Fibroblast of mammary gland (primary cell): ENCODE measurements around the gene HPSE.

Experiments
- DNase-seq: peaks from one replicate; pipeline ENCODE4 v3.0.0-alpha.2; 2010; ENCODE audit warnings: low read depth
- H3K4me3 ChIP-seq: 2 replicates; pipeline ENCODE4 v1.5.1; 2011; ENCODE audit warnings: low read depth, mild to moderate bottlenecking, low read length, moderate library complexity; ENCODE audit not compliant: control insufficient read depth
- TF ChIP-seq, protein P1 (sequence below): conservative IDR thresholded peaks from 2 replicates; pipeline ENCODE4 v1.5.1; 2011; ENCODE audit warnings: low read depth, low read length, inconsistent platforms; ENCODE audit not compliant: control insufficient read depth, insufficient read depth

HPSE gene

DNA sequence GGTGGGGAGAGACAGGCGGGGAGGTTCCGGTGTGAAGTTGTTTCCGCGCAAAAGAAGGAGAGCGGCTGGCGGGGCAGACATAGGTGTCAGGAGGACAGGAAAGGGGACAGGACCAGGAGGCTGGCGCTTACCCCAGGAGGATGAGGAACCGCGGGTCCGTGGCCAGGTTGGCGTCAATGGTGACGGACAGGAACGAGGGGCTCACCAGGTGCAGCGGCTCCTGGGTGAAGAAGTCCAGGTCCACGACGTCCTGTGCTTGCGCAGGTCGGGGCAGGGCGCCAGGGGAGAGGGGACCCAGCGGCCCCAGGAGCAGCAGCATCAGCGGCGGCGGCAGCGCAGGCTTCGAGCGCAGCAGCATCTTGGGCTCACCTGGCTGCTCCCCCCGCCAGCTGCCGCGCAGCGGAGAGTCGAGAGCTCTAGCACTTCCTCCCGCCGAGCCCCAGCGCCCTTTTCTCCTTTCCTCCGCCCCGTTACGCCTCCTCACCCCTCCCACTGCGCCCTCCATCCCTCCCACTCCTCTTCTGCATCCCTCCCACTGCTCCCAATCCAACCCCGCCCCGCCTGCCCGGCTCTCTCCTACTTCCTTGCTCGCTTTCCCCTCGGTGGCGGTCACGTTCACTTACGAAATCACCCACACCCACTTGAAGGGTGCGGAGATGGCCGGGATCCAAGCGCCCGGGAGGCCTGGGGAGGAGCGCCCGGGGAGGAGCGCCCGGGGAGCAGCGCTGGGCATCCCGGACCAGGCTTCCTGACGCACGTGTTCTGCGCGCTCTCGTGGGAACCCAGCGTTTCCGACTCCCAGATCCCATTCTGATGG lies at the start of gene HPSE:
HPSE (minus strand) TSS at position 424 of the 817 bp plus-strand sequence; CDS start at position 358, 66 bp downstream.
- TF ChIP-seq, protein P1, sequence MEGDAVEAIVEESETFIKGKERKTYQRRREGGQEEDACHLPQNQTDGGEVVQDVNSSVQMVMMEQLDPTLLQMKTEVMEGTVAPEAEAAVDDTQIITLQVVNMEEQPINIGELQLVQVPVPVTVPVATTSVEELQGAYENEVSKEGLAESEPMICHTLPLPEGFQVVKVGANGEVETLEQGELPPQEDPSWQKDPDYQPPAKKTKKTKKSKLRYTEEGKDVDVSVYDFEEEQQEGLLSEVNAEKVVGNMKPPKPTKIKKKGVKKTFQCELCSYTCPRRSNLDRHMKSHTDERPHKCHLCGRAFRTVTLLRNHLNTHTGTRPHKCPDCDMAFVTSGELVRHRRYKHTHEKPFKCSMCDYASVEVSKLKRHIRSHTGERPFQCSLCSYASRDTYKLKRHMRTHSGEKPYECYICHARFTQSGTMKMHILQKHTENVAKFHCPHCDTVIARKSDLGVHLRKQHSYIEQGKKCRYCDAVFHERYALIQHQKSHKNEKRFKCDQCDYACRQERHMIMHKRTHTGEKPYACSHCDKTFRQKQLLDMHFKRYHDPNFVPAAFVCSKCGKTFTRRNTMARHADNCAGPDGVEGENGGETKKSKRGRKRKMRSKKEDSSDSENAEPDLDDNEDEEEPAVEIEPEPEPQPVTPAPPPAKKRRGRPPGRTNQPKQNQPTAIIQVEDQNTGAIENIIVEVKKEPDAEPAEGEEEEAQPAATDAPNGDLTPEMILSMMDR = no peak
- peak; percentile 62 for DNase-seq
- peak within 1 kb of the TSS; percentile 49 for H3K4me3 ChIP-seq

DNA sequence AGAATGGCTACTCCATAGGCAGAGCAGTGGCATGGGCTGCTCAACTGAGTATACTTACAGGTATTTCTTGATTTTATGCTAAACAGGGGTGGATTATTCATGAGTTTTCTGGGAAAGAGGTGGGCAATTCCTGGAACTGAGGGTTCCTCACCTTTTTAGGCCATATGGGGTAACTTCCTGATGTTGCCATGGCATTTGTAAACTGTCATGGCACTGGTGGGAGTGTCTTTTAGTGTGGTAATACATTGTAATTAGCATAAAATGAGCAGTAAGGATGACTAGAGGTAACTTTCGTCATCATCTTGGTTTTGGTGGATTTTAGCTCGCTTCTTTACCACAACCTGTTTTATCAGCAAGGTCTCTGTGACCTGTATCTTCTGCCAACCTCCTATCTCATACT lies 48.2 kb upstream of the HPSE start:
- no peak overlapping the region for H3K4me3 ChIP-seq
- no peak for DNase-seq
- TF ChIP-seq, protein P1 = no peak

DNA sequence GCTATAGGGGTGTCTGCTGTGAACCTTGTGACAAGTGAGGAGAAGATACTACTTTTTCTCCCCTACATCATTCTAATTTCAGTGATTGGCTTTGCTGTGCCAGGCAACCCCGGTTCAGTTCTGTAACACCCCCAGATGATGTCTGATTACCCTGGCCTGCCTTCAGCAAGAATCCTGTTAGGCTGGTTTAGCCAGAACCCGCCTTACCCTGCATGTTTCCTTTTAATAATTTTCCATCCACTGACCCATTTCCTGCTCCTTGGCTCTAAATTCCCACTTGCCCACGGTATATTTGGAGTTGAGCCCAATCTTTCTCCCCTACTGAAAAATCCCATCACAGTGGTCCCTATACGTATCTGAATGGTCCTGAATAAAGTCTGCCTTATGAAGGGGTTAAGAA lies 46.5 kb upstream of the HPSE start:
- TF ChIP-seq, protein P1 = no peak
- H3K4me3 ChIP-seq = no peak overlapping the region
- DNase-seq = no peak

DNA sequence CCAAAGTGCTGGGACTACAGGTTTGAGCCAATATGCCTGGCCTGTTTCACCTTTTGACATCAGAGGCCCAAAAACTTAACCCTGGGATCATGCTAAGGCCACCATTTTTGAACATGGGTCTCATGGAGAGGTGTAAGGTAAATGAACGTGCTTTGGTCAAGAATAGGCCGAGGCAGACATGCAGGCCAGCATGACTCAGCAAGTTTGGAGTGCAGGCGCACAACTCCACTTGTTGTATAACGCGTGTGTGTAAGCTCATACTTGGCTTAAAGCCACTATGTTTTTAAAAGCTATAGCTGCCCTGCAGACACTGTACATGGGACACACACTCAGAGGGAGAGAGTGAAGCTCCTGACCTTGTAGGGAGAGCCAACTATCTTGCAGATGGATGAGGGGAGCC lies 43.8 kb upstream of the HPSE start:
- peak; percentile 29 for DNase-seq
- no peak overlapping the region for H3K4me3 ChIP-seq
- TF ChIP-seq, protein P1 = no peak

DNA sequence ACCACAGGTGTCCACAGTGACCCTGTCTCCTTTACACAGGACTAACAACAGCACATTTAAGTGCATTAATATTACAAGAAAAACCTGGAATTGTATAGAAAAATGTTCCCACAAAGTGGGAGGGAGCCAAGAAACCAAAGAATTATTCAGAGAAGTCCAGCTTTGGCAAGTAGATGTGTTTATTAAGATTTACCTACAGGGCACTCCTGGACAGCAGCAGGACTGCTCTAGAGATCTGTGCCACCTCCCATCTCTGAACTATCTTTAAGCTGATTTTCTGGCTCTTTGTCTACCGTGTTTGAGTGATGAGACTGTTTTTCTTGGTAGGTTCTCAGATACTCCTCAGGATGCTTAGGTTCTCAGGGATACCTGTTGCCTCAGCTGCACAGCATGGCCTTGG lies 38.3 kb upstream of the HPSE start:
- no peak overlapping the region for H3K4me3 ChIP-seq
- no peak for DNase-seq
- TF ChIP-seq, protein P1 = no peak

DNA sequence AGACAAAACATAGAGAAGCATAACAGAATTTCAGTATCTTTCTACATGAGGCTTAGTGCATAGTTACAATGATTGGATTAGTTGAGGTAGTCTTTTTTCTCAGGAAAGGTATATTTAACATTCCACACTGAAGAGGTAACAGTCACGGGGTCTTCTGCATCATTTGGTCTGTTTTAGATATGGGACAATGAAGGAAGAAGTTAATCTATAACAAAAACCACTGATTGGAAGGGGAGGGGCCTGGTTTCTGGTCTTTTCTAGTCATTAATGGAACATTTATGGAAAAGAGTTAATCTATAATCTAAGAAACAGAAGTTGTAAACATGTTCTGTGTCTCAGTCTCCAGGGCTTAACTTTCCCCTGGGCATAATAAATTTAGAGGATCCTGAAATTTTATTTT lies 37.3 kb upstream of the HPSE start:
- TF ChIP-seq, protein P1 = no peak
- H3K4me3 ChIP-seq = no peak overlapping the region
- no peak for DNase-seq
